ENCODE data around the gene KRTAP21-3.

KRTAP21-3 gene

DNA sequence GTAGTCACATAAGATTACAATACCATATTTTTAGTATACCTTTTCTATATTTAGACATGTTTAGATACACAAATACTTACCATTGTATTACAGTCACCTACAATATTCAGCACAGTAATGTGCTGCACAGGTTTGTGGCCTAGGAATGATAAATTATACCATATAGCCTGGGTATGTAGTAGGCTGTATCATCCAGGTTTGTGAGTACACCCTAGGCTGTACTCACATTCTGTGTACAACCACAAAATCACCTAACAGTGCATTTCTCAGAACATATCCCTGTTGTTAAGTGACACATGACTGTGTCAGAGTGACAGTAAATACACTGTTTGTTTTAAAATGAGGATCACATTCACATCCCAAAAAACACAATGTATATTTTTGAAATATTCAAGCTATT is 11.2 kb downstream of the KRTAP21-3 start:
- no peak for DNase-seq (ENCODE audit: low spot score)
- TF ChIP-seq, protein P1, sequence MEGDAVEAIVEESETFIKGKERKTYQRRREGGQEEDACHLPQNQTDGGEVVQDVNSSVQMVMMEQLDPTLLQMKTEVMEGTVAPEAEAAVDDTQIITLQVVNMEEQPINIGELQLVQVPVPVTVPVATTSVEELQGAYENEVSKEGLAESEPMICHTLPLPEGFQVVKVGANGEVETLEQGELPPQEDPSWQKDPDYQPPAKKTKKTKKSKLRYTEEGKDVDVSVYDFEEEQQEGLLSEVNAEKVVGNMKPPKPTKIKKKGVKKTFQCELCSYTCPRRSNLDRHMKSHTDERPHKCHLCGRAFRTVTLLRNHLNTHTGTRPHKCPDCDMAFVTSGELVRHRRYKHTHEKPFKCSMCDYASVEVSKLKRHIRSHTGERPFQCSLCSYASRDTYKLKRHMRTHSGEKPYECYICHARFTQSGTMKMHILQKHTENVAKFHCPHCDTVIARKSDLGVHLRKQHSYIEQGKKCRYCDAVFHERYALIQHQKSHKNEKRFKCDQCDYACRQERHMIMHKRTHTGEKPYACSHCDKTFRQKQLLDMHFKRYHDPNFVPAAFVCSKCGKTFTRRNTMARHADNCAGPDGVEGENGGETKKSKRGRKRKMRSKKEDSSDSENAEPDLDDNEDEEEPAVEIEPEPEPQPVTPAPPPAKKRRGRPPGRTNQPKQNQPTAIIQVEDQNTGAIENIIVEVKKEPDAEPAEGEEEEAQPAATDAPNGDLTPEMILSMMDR (IDR thresholded peaks at IDR 0.05): no peak
- Histone ChIP-seq H3K27ac (no peak overlapping the region), H3K4me3 (no peak overlapping the region)

DNA sequence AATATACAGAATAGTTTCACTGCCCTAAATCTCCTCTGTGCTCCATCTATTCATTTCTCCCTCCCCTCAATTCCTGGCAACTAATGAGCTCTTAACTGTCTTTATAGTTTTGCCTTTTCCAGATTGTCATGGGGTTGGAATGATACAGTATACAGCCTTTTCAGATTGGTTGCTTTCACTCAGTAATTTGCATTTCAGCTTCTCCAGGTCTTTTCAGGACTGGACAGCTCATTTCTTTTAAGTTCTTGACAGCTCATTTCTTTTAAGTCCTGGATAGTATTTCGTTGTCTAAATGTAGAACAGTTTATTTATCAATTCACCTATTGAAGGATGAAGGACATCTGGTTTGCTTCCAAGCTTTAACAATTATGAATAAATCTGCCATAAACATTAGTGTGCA is 22.6 kb downstream of the KRTAP21-3 start:
- H3K4me3 ChIP-seq: no peak overlapping the region
- H3K27ac ChIP-seq: no peak overlapping the region
- DNase-seq (ENCODE audit: low spot score): no peak
- TF ChIP-seq, protein P1 (IDR thresholded peaks at IDR 0.05): no peak

DNA sequence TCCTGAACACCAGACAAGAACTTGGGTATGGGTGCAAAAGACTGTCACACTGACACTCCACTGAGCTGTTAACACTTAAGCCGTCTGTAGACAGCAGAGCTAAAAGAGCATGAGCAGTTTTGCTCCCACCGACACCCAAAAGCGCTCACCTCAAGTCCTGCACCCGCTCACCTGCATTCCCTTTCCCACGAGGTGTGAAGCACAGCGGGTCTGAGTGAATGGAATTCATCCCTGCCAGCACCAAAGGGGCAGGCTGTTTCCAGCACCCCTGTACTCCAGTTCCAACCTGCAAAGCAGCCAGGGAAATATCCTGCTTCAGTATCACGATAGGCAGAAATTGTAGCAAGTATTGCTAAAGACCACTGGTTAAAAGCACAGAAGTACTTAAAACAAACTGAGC is 28.8 kb downstream of the KRTAP21-3 start:
- TF ChIP-seq, protein P1 (IDR thresholded peaks at IDR 0.05): no peak
- DNase-seq (ENCODE audit: low spot score): no peak
- Histone ChIP-seq H3K4me3 (no peak overlapping the region), H3K27ac (no peak overlapping the region)

DNA sequence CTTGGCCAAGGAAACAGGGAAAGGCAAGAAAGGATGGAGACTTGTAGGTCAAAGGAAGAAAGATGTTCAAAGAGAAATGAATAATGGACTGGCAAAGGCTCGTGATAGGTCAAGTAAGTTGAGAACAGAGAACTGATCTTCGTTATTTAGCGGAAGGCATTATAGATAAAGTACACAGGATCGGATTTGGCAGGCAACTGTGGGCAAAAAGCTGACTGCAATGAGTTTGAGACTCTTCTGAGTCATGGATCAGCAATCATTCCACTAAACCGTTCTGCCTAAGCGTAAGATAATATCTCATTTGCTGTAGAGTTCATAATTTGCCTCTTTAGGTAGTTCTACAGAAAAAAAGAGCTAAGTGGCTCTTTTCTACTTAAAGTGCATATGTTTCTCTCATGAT is 34.1 kb downstream of the KRTAP21-3 start:
- DNase-seq (ENCODE audit: low spot score): no peak
- H3K4me3 ChIP-seq: no peak overlapping the region
- TF ChIP-seq, protein P1 (IDR thresholded peaks at IDR 0.05): no peak
- no peak overlapping the region for H3K27ac ChIP-seq

DNA sequence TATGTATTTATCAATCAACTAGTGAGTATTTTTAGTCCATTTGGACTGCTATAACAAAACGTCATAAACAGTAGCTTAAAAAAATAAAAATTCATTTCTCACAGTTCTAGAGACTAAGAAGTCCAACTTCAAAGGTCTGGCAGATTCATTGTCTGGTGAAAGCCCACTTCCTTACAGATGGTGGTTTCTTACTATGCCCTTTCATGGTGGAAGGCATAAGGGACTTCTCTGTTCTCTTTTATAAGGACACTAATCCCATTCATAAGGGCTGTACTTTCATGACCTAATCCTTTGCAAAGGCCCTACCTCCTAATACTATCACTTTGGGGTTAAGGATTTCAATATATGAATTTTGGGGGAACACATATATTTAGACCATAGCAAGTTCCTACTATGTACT is 38.0 kb downstream of the KRTAP21-3 start:
- DNase-seq (ENCODE audit: low spot score): no peak
- TF ChIP-seq, protein P1 (IDR thresholded peaks at IDR 0.05): no peak
- no peak overlapping the region for H3K27ac ChIP-seq
- no peak overlapping the region for H3K4me3 ChIP-seq

DNA sequence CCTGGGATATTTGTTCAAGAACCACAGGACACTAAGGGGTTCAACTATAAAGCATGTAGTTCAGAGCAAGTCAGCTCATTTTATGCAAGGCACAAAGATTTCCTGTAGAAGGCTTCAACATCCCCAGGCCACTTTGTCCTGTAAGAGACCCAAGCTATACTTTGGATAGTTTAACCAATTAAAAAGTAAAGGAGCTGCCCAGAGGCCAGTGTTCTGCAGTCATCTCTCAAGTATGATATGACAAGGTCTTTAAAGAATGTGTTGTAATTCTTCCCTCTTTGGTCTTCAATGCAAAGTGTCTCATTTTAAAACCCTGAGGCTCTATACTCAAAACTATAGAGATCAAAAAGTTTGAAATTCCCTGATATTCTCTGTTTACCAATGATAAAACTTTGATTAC is 41.8 kb downstream of the KRTAP21-3 start:
- TF ChIP-seq, protein P1 (IDR thresholded peaks at IDR 0.05): no peak
- Histone ChIP-seq H3K4me3 (no peak overlapping the region), H3K27ac (no peak overlapping the region)
- DNase-seq (ENCODE audit: low spot score): no peak

DNA sequence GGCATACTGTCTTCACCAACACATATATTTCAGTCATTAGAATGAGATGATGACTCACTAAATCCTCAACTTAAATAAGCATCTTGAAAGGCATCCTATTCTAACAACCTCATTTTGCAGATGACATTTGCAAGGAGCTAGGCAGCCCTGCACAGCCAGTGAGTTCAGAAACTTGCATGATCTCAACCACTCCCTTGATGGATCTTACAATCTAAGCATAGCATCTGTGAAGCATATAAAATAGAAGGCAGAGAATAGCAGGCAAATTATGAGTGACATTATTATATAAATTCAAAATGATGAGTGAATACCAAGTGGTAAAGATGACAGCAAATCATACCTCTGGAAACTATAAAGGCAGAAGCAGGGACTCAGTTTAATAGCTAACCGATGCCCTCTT is 44.3 kb downstream of the KRTAP21-3 start:
- TF ChIP-seq, protein P1 (IDR thresholded peaks at IDR 0.05): no peak
- no peak overlapping the region for H3K27ac ChIP-seq
- DNase-seq (ENCODE audit: low spot score): no peak
- H3K4me3 ChIP-seq: no peak overlapping the region

All from coronary artery (tissue), 2 donors.